K562 (cell line): ENCODE data around the gene NACA. TPM values are rescaled to one million over a fixed set of nuclear protein-coding genes. Genes with fewer than 3 reads are reported as not detected.
A peak's percentile ranks its signal among the peaks of the same experiment; 100 is the strongest.

ENCODE experiments used
- ATAC-seq: fragments of 200-7000 bp; cut with Tn5 transposase; 3 replicates; pipeline ENCODE4 v1.9.1; 2020; ENCODE audit warnings: moderate library complexity
- BruUV-seq: library from RNA; stranded (reverse); fragments of 400-500 nt; replicated peaks from 2 replicates; lab custom pipeline; 2021; lab: Mats Ljungman, UMichigan
- CTCF ChIA-PET: fragments of 300-600 bp; formaldehyde crosslinking; extraction: SDS; loops from one replicate; lab custom pipeline; 2021; ENCODE audit warnings: low intra/inter-chr PET ratio; lab: Yijun Ruan, JAX
- POLR2A ChIA-PET: fragments of 300-600, 350-650 bp; sonication (Branson Sonifier 250); formaldehyde crosslinking; extraction: SDS; loops from one replicate; lab custom pipeline; 2021; ENCODE audit warnings: antibody characterized with exemption, inconsistent platforms; lab: Yijun Ruan, JAX
- DNase-seq, 4 experiments: peaks; one replicate each; pipeline versions ENCODE4 v3.0.0 to v3.0.0-alpha.2; 2011 to 2018; ENCODE audit warnings: low spot score in 3 of 4, mixed read lengths in 3 of 4; ENCODE audit errors: extremely low read depth in 1 of 4
- FAIRE-seq: peaks from 2 replicates; lab custom pipeline; 2011; peaks lifted over from hg19 to GRCh38; lab: Jason Lieb, UNC
- H2AFZ ChIP-seq: 2 replicates; pipeline ENCODE4 v1.6.0; 2011; ENCODE audit warnings: low read depth, low read length, control low read depth, inconsistent platforms
- H3K27ac ChIP-seq: fragments of 200-600 bp; 3 replicates; pipeline ENCODE4 v1.8.0; 2011; ENCODE audit warnings: low read depth, mild to moderate bottlenecking, control low read depth, inconsistent platforms, low read length, moderate library complexity, mixed read lengths; ENCODE audit errors: extremely low read depth
- H3K27me3 ChIP-seq, 2 experiments: fragments of 300-600 bp in 1 of 2; 2 replicates in 1 of 2; 3 replicates in 1 of 2; pipeline versions ENCODE4 v1.6.0 to v1.8.0; 2011; ENCODE audit warnings: inconsistent platforms in 2 of 2, low read length in 2 of 2, mild to moderate bottlenecking in 1 of 2, mixed read lengths in 1 of 2, moderate library complexity in 1 of 2; ENCODE audit not compliant: control insufficient read depth in 2 of 2, insufficient read depth in 2 of 2
- H3K36me3 ChIP-seq: fragments of 300-600 bp; 3 replicates; pipeline ENCODE4 v1.8.0; 2011; ENCODE audit warnings: mild to moderate bottlenecking, low read length, inconsistent platforms; ENCODE audit not compliant: control insufficient read depth, insufficient read depth
- H3K4me1 ChIP-seq, 2 experiments: fragments of 200-600 bp in 1 of 2; replicated peaks in 1 of 2; 2 replicates in 1 of 2; 3 replicates in 1 of 2; pipeline versions ENCODE4 v1.5.1 to v1.8.0; 2011; ENCODE audit warnings: inconsistent platforms in 2 of 2, low read length in 2 of 2, mild to moderate bottlenecking in 1 of 2, mixed read lengths in 1 of 2, moderate library complexity in 1 of 2; ENCODE audit not compliant: control insufficient read depth in 2 of 2, insufficient read depth in 2 of 2
- H3K4me2 ChIP-seq: 2 replicates; pipeline ENCODE4 v1.6.1; 2011; ENCODE audit warnings: low read length, control low read depth, inconsistent platforms, mixed read lengths; ENCODE audit not compliant: insufficient read depth
- H3K4me3 ChIP-seq: fragments of 200-600 bp; sonication (generic), shearing (Covaris generic); 2 replicates; pipeline ENCODE4 v1.5.1; 2016; ENCODE audit warnings: control low read depth, inconsistent platforms
- H3K79me2 ChIP-seq: fragments of 200-600 bp; 3 replicates; pipeline ENCODE4 v1.8.0; 2011; ENCODE audit warnings: low read length, inconsistent platforms; ENCODE audit not compliant: control insufficient read depth, insufficient read depth
- H3K9ac ChIP-seq, 2 experiments: 2 replicates each; pipeline versions ENCODE4 v1.6.0 to v1.6.1; 2011; ENCODE audit warnings: low read depth in 2 of 2, low read length in 2 of 2, control low read depth in 1 of 2, inconsistent platforms in 1 of 2, mild to moderate bottlenecking in 1 of 2, mixed read lengths in 1 of 2; ENCODE audit not compliant: insufficient read depth in 1 of 2
- H3K9me1 ChIP-seq: one replicate; pipeline ENCODE4 v1.6.0; 2011; ENCODE audit warnings: inconsistent platforms, mild to moderate bottlenecking, low read length, moderate library complexity; ENCODE audit not compliant: control insufficient read depth, insufficient read depth
- H3K9me3 ChIP-seq: replicated peaks from 2 replicates; pipeline ENCODE4 v1.5.1; 2011; ENCODE audit warnings: low read depth, low read length, inconsistent platforms; ENCODE audit not compliant: control insufficient read depth, insufficient read depth
- H4K20me1 ChIP-seq: replicated peaks from 2 replicates; pipeline ENCODE4 v1.6.1; 2011; ENCODE audit warnings: low read length, inconsistent platforms, mixed read lengths; ENCODE audit not compliant: control insufficient read depth, insufficient read depth
- ADNP ChIP-seq: fragments of 200-800 bp; sonication (Bioruptor generic); IDR thresholded peaks from 2 replicates; pipeline ENCODE4 v1.6.1; 2016; ENCODE audit warnings: missing genetic modification characterization, missing compliant biosample characterization
- CEBPG ChIP-seq, 3 experiments: fragments of 200-800 bp in 1 of 3; sonication (Bioruptor generic) in 1 of 3; sonication (generic) in 1 of 3; formaldehyde crosslinking in 1 of 3; IDR thresholded peaks in 2 of 3; conservative IDR thresholded peaks in 1 of 3; 2 replicates each; pipeline versions ENCODE4 v1.6.1 to v1.8.0; 2016 to 2022; ENCODE audit warnings: missing compliant biosample characterization in 2 of 3, missing genetic modification characterization in 2 of 3, mild to moderate bottlenecking in 1 of 3, missing genetic modification reagents in 1 of 3
- ZNF644 ChIP-seq: fragments of 200-800 bp; sonication (Bioruptor generic); IDR thresholded peaks from 2 replicates; pipeline ENCODE4 v1.6.1; 2016; ENCODE audit warnings: low read depth, missing genetic modification characterization, missing compliant biosample characterization
- WGBS: fragments of 100-300 bp; shearing (Covaris generic); methylation state at CpG from one replicate; pipeline ENCODE4 v1.1.6; 2016; ENCODE audit warnings: low coverage, mixed read lengths; ENCODE audit not compliant: insufficient coverage; ENCODE audit errors: missing lambda C conversion rate; 5-methylcytosine and 5-hydroxymethylcytosine counted together
- in situ Hi-C: fragments of 300-500 bp; cut with MboI; formaldehyde crosslinking; loops from 4 replicates; pipeline ENCODE4 v1.15.0; 2018; ENCODE audit warnings: inconsistent platforms, mixed read lengths
- intact Hi-C: fragments of 100-400 bp; cut with micrococcal nuclease; formaldehyde crosslinking; loops from 2 replicates; pipeline ENCODE4 v1.14.2; 2022
- polyA plus RNA-seq, 8 experiments: library from polyadenylated mRNA; depleted of rRNA in 4 of 8; stranded (reverse) in 5 of 8; unstranded in 3 of 8; fragments of >200 nt; fragmentation: Nextera tagmentation in 2 of 8; fragmentation: Illumina TruSeq in 1 of 8; extraction: Ambion mirVana in 2 of 8; extraction: Trizol in 1 of 8; gene quantifications; 2 replicates each; pipeline versions ENCODE4 v1.2.1 to v1.2.3, GENCODE V29; 2011 to 2014; ENCODE audit warnings: inconsistent platforms in 1 of 8, missing spikeins in 1 of 8
- small RNA-seq: library from RNA; depleted of rRNA; stranded (forward); fragments of <200 nt; gene quantifications from one replicate; pipeline ENCODE3, GENCODE V24; 2014
- total RNA-seq, 7 experiments: library from RNA; depleted of rRNA in 6 of 7; stranded (reverse); fragments of >200 nt in 6 of 7; fragmentation: Illumina TruSeq in 2 of 7; extraction: Trizol in 2 of 7; gene quantifications; 2 replicates each; pipeline versions ENCODE4 v1.2.1 to v1.2.3, GENCODE V29; 2011 to 2021; ENCODE audit warnings: low replicate concordance in 1 of 7

The NACA gene
- total and polyA plus RNA-seq, 9 of the 15 experiments (the other 6 are each of a cell fraction or from before 2014, with no cell fraction given) = 1,030 to 2,416 (median 1,645) TPM

- ATAC-seq (no peak), FAIRE-seq (no peak), DNase-seq (no peak)
- ChIA-PET POLR2A (interaction anchor here (0.8 to 5.1 kb wide), 5 partner anchors 9 to 21 kb away, joined by 3 to 28 read pairs (median 5); no protein-coding TSS in a partner anchor), CTCF (no interaction called here)
- 38% methylated on average over 2 of the region's 2 CpGs for WGBS
- H4K20me1 ChIP-seq = no peaks in the 10 kb centered on the region; the same call in 1 of the 2 replicates
- H3K4me2 ChIP-seq = no peak overlapping the region
- H3K27me3 ChIP-seq = no peaks in the 10 kb centered on the region
- peaks cover 99% of the 10 kb centered on the region for H3K36me3 ChIP-seq
- BruUV-seq = no TSS peak
- H3K4me3 ChIP-seq = no peak overlapping the region
- H2AFZ ChIP-seq = no peak overlapping the region
- peak overlapping the region; percentile 13; the same call in 1 of the 3 replicates for H3K27ac ChIP-seq
- H3K9ac ChIP-seq = no peak overlapping the region; a peak in 1 of 4 replicates
- H3K4me1 ChIP-seq = peaks cover 6 to 15% of the 10 kb centered on the region in 2 experiments; a peak in 4 of 5 replicates
- intact Hi-C loops = no loop called here
- no peaks in the 10 kb centered on the region for H3K9me3 ChIP-seq
- H3K9me1 ChIP-seq = no peaks in the 10 kb centered on the region
- no peak for TF ChIP-seq ZNF644 (tag)
- TF ChIP-seq CEBPG (CRISPR knock-in tag; IDR thresholded peaks at IDR 0.05) = no peak
- no peak for TF ChIP-seq CEBPG (tag; conservative IDR thresholded peaks at IDR 0.05 in 1 of 2, IDR thresholded peaks at IDR 0.05 in 1 of 2)
- TF ChIP-seq ADNP (tag) = 0 out of 2 replicates have a peak, but pooled peaks have one; percentile 4
- in situ Hi-C loops = no loop called here
- peaks cover 55% of the 10 kb centered on the region for H3K79me2 ChIP-seq
These were observed 57.0 kb downstream of the NACA start for GRCh38 chr12:56668197-56668457.

Small RNA genes lying within 50 kb of the gene (small RNA-seq; reads per million reads assigned to genes)
- gene RN7SL809P = not detected

Other genes starting within 250 kb of the NACA start
Only the 7 nearest of the 9 such genes appear.
- gene RBMS2, start 203.5 kb downstream of the NACA start, total RNA-seq (2014; rRNA removed) = 0.09 and 0.12 TPM in 2 replicates
- gene RBMS2, start 203.5 kb downstream of the NACA start, total RNA-seq (2014; rRNA removed; fragmentation: Illumina TruSeq; extraction: Trizol) = 0.25 and 1.2 TPM in 2 replicates
- 0.19 and 0.29 TPM in 2 replicates for gene RBMS2, start 203.5 kb downstream of the NACA start, total RNA-seq (2015; rRNA removed; fragmentation: Illumina TruSeq; extraction: Trizol)
- 0.66 and 2.4 TPM in 2 replicates for gene RBMS2, start 203.5 kb downstream of the NACA start, total RNA-seq (2021)
- 1.3 and 1.5 TPM in 2 replicates for gene RBMS2, start 203.5 kb downstream of the NACA start, polyA plus RNA-seq (2011; rRNA removed)
- gene RBMS2, start 203.5 kb downstream of the NACA start, polyA plus RNA-seq (2014; fragmentation: Illumina TruSeq; extraction: Trizol) = 0.44 and 10.5 TPM in 2 replicates
- under 1 TPM; 0.08 to 0.31 TPM for gene RBMS2, start 203.5 kb downstream of the NACA start, polyA plus RNA-seq (2014; fragmentation: Nextera tagmentation; extraction: Ambion mirVana)
- gene RBMS2, start 203.5 kb downstream of the NACA start, polyA plus RNA-seq (2014; rRNA removed) = 0.36 and 0.78 TPM in 2 replicates
- 26.2 and 30.6 TPM in 2 replicates for gene BAZ2A, start 95.0 kb downstream of the NACA start, total RNA-seq (2014; rRNA removed)
- 18.4 and 22.5 TPM in 2 replicates for gene BAZ2A, start 95.0 kb downstream of the NACA start, total RNA-seq (2014; rRNA removed; fragmentation: Illumina TruSeq; extraction: Trizol)
- gene BAZ2A, start 95.0 kb downstream of the NACA start, total RNA-seq (2015; rRNA removed; fragmentation: Illumina TruSeq; extraction: Trizol) = 18.6 and 24.1 TPM in 2 replicates
- 72.1 and 86.4 TPM in 2 replicates for gene BAZ2A, start 95.0 kb downstream of the NACA start, total RNA-seq (2021)
- gene BAZ2A, start 95.0 kb downstream of the NACA start, polyA plus RNA-seq (2011; rRNA removed) = 60.2 and 106 TPM in 2 replicates
- 74.3 and 82.1 TPM in 2 replicates for gene BAZ2A, start 95.0 kb downstream of the NACA start, polyA plus RNA-seq (2014; fragmentation: Illumina TruSeq; extraction: Trizol)
- 10 to 100 TPM in 1 of 2 experiments, 1 to 10 TPM in 1; 4.5 to 22.2 TPM for gene BAZ2A, start 95.0 kb downstream of the NACA start, polyA plus RNA-seq (2014; fragmentation: Nextera tagmentation; extraction: Ambion mirVana)
- 40.9 and 52.4 TPM in 2 replicates for gene BAZ2A, start 95.0 kb downstream of the NACA start, polyA plus RNA-seq (2014; rRNA removed)
- gene ATP5F1B, start 79.3 kb downstream of the NACA start, total RNA-seq (2014; rRNA removed) = 908 and 1,391 TPM in 2 replicates
- gene ATP5F1B, start 79.3 kb downstream of the NACA start, total RNA-seq (2014; rRNA removed; fragmentation: Illumina TruSeq; extraction: Trizol) = 1,412 and 1,463 TPM in 2 replicates
- 1,133 and 1,218 TPM in 2 replicates for gene ATP5F1B, start 79.3 kb downstream of the NACA start, total RNA-seq (2015; rRNA removed; fragmentation: Illumina TruSeq; extraction: Trizol)
- gene ATP5F1B, start 79.3 kb downstream of the NACA start, total RNA-seq (2021) = 1,519 and 1,587 TPM in 2 replicates
- 3,125 and 3,469 TPM in 2 replicates for gene ATP5F1B, start 79.3 kb downstream of the NACA start, polyA plus RNA-seq (2011; rRNA removed)
- gene ATP5F1B, start 79.3 kb downstream of the NACA start, polyA plus RNA-seq (2014; fragmentation: Illumina TruSeq; extraction: Trizol) = 1,824 and 2,016 TPM in 2 replicates
- gene ATP5F1B, start 79.3 kb downstream of the NACA start, polyA plus RNA-seq (2014; fragmentation: Nextera tagmentation; extraction: Ambion mirVana) = 1,000 to 10,000 TPM; 1,043 to 1,482 TPM
- gene ATP5F1B, start 79.3 kb downstream of the NACA start, polyA plus RNA-seq (2014; rRNA removed) = 1,530 and 1,669 TPM in 2 replicates
- gene PTGES3, start 37.0 kb downstream of the NACA start, total RNA-seq (2014; rRNA removed) = 169 and 231 TPM in 2 replicates
- gene PTGES3, start 37.0 kb downstream of the NACA start, total RNA-seq (2014; rRNA removed; fragmentation: Illumina TruSeq; extraction: Trizol) = 280 and 322 TPM in 2 replicates
- gene PTGES3, start 37.0 kb downstream of the NACA start, total RNA-seq (2015; rRNA removed; fragmentation: Illumina TruSeq; extraction: Trizol) = 251 and 256 TPM in 2 replicates
- 441 and 454 TPM in 2 replicates for gene PTGES3, start 37.0 kb downstream of the NACA start, total RNA-seq (2021)
- 163 and 170 TPM in 2 replicates for gene PTGES3, start 37.0 kb downstream of the NACA start, polyA plus RNA-seq (2011; rRNA removed)
- gene PTGES3, start 37.0 kb downstream of the NACA start, polyA plus RNA-seq (2014; fragmentation: Illumina TruSeq; extraction: Trizol) = 501 and 516 TPM in 2 replicates
- 100 to 1,000 TPM; 163 to 185 TPM for gene PTGES3, start 37.0 kb downstream of the NACA start, polyA plus RNA-seq (2014; fragmentation: Nextera tagmentation; extraction: Ambion mirVana)
- gene PTGES3, start 37.0 kb downstream of the NACA start, polyA plus RNA-seq (2014; rRNA removed) = 213 and 263 TPM in 2 replicates
- gene PRIM1, start 27.0 kb upstream of the NACA start, total RNA-seq (2014; rRNA removed) = 65.1 and 67.2 TPM in 2 replicates
- 149 and 170 TPM in 2 replicates for gene PRIM1, start 27.0 kb upstream of the NACA start, total RNA-seq (2014; rRNA removed; fragmentation: Illumina TruSeq; extraction: Trizol)
- 119 and 124 TPM in 2 replicates for gene PRIM1, start 27.0 kb upstream of the NACA start, total RNA-seq (2015; rRNA removed; fragmentation: Illumina TruSeq; extraction: Trizol)
- gene PRIM1, start 27.0 kb upstream of the NACA start, total RNA-seq (2021) = 82.2 and 83.9 TPM in 2 replicates
- gene PRIM1, start 27.0 kb upstream of the NACA start, polyA plus RNA-seq (2011; rRNA removed) = 95.7 and 140 TPM in 2 replicates
- gene PRIM1, start 27.0 kb upstream of the NACA start, polyA plus RNA-seq (2014; fragmentation: Illumina TruSeq; extraction: Trizol) = 148 and 152 TPM in 2 replicates
- gene PRIM1, start 27.0 kb upstream of the NACA start, polyA plus RNA-seq (2014; fragmentation: Nextera tagmentation; extraction: Ambion mirVana) = 100 to 1,000 TPM; 175 to 179 TPM
- 105 and 109 TPM in 2 replicates for gene PRIM1, start 27.0 kb upstream of the NACA start, polyA plus RNA-seq (2014; rRNA removed)
- gene HSD17B6, start 38.0 kb upstream of the NACA start, total RNA-seq (2014; rRNA removed) = 0.94 and 1.1 TPM in 2 replicates
- 0.99 and 1.1 TPM in 2 replicates for gene HSD17B6, start 38.0 kb upstream of the NACA start, total RNA-seq (2014; rRNA removed; fragmentation: Illumina TruSeq; extraction: Trizol)
- 0.47 and 1.1 TPM in 2 replicates for gene HSD17B6, start 38.0 kb upstream of the NACA start, total RNA-seq (2015; rRNA removed; fragmentation: Illumina TruSeq; extraction: Trizol)
- gene HSD17B6, start 38.0 kb upstream of the NACA start, total RNA-seq (2021) = 0.85 and 1.3 TPM in 2 replicates
- gene HSD17B6, start 38.0 kb upstream of the NACA start, polyA plus RNA-seq (2011; rRNA removed) = 1.4 and 1.7 TPM in 2 replicates
- 0.64 and 0.83 TPM in 2 replicates for gene HSD17B6, start 38.0 kb upstream of the NACA start, polyA plus RNA-seq (2014; fragmentation: Illumina TruSeq; extraction: Trizol)
- gene HSD17B6, start 38.0 kb upstream of the NACA start, polyA plus RNA-seq (2014; fragmentation: Nextera tagmentation; extraction: Ambion mirVana) = under 1 TPM; 0.53 to 0.94 TPM
- gene HSD17B6, start 38.0 kb upstream of the NACA start, polyA plus RNA-seq (2014; rRNA removed) = 0.40 and 0.84 TPM in 2 replicates
- gene SDR9C7, start 209.1 kb upstream of the NACA start, total RNA-seq (2014; rRNA removed) = 0.59 TPM in 1 of 2 replicates, not detected in the other
- gene SDR9C7, start 209.1 kb upstream of the NACA start, total RNA-seq (2014; rRNA removed; fragmentation: Illumina TruSeq; extraction: Trizol) = not detected in 2 replicates
- not detected in 2 replicates for gene SDR9C7, start 209.1 kb upstream of the NACA start, total RNA-seq (2015; rRNA removed; fragmentation: Illumina TruSeq; extraction: Trizol)
- gene SDR9C7, start 209.1 kb upstream of the NACA start, total RNA-seq (2021) = not detected in 2 replicates
- 0.05 TPM in 1 of 2 replicates, not detected in the other for gene SDR9C7, start 209.1 kb upstream of the NACA start, polyA plus RNA-seq (2011; rRNA removed)
- gene SDR9C7, start 209.1 kb upstream of the NACA start, polyA plus RNA-seq (2014; fragmentation: Illumina TruSeq; extraction: Trizol) = 0.06 TPM in 1 of 2 replicates, not detected in the other
- under 1 TPM in 1 of 2 experiments, not detected in 1; 0.04 TPM for gene SDR9C7, start 209.1 kb upstream of the NACA start, polyA plus RNA-seq (2014; fragmentation: Nextera tagmentation; extraction: Ambion mirVana)
- 0.13 TPM in 1 of 2 replicates, not detected in the other for gene SDR9C7, start 209.1 kb upstream of the NACA start, polyA plus RNA-seq (2014; rRNA removed)